Loucy (cell line): ENCODE measurements around the gene ANAPC4.

Experiments used
- H2AFZ ChIP-seq: fragments of 200-600 bp; sonication (generic); 2 replicates; pipeline ENCODE4 v1.6.0; 2016; ENCODE audit warnings: antibody characterized with exemption, mild to moderate bottlenecking, low read length, moderate library complexity
- H3F3A ChIP-seq: fragments of 200-600 bp; 2 replicates; pipeline ENCODE4 v1.6.0; 2016; ENCODE audit warnings: antibody characterized with exemption, low read depth, mild to moderate bottlenecking
- H3K27me3 ChIP-seq: fragments of 200-600 bp; sonication (generic); 2 replicates; pipeline ENCODE4 v1.6.1; 2014; ENCODE audit warnings: low read length, mild to moderate bottlenecking; ENCODE audit not compliant: insufficient read depth, poor library complexity, severe bottlenecking
- H3K36me3 ChIP-seq: fragments of 200-600 bp; sonication (generic); 2 replicates; pipeline ENCODE4 v1.6.1; 2016; ENCODE audit warnings: low read length; ENCODE audit not compliant: insufficient read depth
- H3K4me1 ChIP-seq: fragments of 200-600 bp; sonication (generic); 2 replicates; pipeline ENCODE4 v1.5.1; 2014; ENCODE audit warnings: low read length, mild to moderate bottlenecking; ENCODE audit not compliant: insufficient read depth, poor library complexity, severe bottlenecking
- H3K4me2 ChIP-seq: fragments of 200-600 bp; sonication (generic); 2 replicates; pipeline ENCODE4 v1.6.0; 2014; ENCODE audit warnings: antibody characterized with exemption, low read length, low read depth, mild to moderate bottlenecking; ENCODE audit not compliant: poor library complexity, severe bottlenecking
- H3K4me3 ChIP-seq: fragments of 200-600 bp; sonication (generic); 2 replicates; pipeline ENCODE4 v1.5.1; 2014; ENCODE audit warnings: low read length, mild to moderate bottlenecking, mixed read lengths; ENCODE audit not compliant: poor library complexity, severe bottlenecking
- H3K79me2 ChIP-seq: fragments of 200-600 bp; sonication (generic); 2 replicates; pipeline ENCODE4 v1.6.1; 2014; ENCODE audit warnings: low read length; ENCODE audit not compliant: insufficient read depth
- H3K9ac ChIP-seq: fragments of 200-600 bp; sonication (generic); 2 replicates; pipeline ENCODE4 v1.6.0; 2014; ENCODE audit warnings: mild to moderate bottlenecking, low read depth, low read length, moderate library complexity; ENCODE audit not compliant: poor library complexity, severe bottlenecking
- H3K9me2 ChIP-seq: fragments of 200-600 bp; sonication (generic); replicated peaks from 2 replicates; pipeline ENCODE4 v1.6.1; 2016; ENCODE audit warnings: low read depth, low read length, mixed read lengths
- H3K9me3 ChIP-seq: fragments of 200-600 bp; sonication (generic); 2 replicates; pipeline ENCODE4 v1.6.1; 2014; ENCODE audit warnings: mild to moderate bottlenecking, antibody characterized with exemption, low read length, low read depth; ENCODE audit not compliant: insufficient read depth
- H4K20me1 ChIP-seq: fragments of 200-600 bp; sonication (generic); 2 replicates; pipeline ENCODE4 v1.6.0; 2014; ENCODE audit warnings: antibody characterized with exemption, low read length, mild to moderate bottlenecking; ENCODE audit not compliant: insufficient read depth, poor library complexity, severe bottlenecking
- EZH2phosphoT487 ChIP-seq: fragments of 200-600 bp; IDR thresholded peaks from 2 replicates; pipeline ENCODE4 v1.6.1; 2018; ENCODE audit warnings: antibody characterized with exemption, mild to moderate bottlenecking, moderate library complexity, borderline replicate concordance
- TF ChIP-seq, protein P1 (sequence below): fragments of 200-600 bp; sonication (generic); conservative IDR thresholded peaks from 2 replicates; pipeline ENCODE4 v1.5.1; 2014; ENCODE audit warnings: mild to moderate bottlenecking, antibody characterized with exemption, low read length

ANAPC4 gene

DNA sequence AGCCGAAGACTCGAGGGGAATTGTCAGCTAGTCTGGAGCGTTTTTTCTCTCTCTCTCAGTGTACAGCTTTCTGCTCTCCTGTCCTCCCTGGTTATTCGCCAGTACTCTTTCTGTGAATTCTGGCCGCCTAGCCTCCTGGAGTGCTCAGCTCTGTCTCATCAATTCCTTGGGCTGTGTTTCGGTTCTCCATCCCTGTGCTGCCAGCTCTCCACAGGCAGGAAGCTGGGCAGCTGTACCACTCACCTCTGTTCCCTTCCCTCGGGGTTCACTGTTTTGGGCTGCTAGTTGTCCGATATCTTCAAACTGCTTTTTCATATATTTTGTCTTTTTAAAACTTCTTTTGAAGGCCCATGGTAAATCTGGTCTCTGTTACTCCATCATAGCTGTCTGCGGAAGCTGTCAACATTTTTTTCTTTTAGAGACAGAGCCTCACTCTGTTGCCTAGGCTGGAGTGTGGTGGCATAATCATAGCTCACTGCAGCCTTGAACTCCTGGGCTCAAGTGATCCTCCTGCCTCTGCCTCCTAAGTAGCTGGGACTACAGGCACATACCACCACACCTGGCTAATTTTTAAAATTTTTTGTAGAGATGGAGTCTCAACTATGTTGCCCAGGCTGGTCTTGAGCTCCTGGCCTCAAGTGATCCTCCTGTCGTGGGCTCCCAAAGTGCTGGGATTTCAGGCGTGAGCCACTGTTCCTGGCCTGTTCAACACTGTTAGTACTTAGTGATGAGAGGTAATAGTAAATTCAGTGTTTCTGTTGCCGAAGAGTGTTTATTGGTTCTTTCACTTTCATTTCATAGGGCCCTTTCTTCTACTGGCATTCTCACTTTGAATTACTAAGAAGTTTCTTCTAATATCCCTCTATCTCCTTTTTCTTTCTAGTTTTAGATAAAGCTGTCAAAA is 45.9 kb upstream of the ANAPC4 start:
- Histone ChIP-seq H3K9me2 (no peaks in the 10 kb centered on the region), H3K27me3 (no peaks in the 10 kb centered on the region), H3K4me2 (no peak overlapping the region), H3K79me2 (peaks cover 4% of the 10 kb centered on the region; the same call in 1 of the 2 replicates), H3K4me1 (no peaks in the 10 kb centered on the region), H3K9ac (no peak overlapping the region), H2AFZ (no peak overlapping the region), H3K36me3 (peaks cover 11% of the 10 kb centered on the region; the same call in 1 of the 2 replicates), H3K9me3 (no peaks in the 10 kb centered on the region), H3F3A (no peaks in the 10 kb centered on the region), H3K4me3 (no peak overlapping the region), H4K20me1 (peaks cover 3% of the 10 kb centered on the region)
- TF ChIP-seq, protein P1, sequence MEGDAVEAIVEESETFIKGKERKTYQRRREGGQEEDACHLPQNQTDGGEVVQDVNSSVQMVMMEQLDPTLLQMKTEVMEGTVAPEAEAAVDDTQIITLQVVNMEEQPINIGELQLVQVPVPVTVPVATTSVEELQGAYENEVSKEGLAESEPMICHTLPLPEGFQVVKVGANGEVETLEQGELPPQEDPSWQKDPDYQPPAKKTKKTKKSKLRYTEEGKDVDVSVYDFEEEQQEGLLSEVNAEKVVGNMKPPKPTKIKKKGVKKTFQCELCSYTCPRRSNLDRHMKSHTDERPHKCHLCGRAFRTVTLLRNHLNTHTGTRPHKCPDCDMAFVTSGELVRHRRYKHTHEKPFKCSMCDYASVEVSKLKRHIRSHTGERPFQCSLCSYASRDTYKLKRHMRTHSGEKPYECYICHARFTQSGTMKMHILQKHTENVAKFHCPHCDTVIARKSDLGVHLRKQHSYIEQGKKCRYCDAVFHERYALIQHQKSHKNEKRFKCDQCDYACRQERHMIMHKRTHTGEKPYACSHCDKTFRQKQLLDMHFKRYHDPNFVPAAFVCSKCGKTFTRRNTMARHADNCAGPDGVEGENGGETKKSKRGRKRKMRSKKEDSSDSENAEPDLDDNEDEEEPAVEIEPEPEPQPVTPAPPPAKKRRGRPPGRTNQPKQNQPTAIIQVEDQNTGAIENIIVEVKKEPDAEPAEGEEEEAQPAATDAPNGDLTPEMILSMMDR = no peak
- TF ChIP-seq EZH2phosphoT487 = no peak

DNA sequence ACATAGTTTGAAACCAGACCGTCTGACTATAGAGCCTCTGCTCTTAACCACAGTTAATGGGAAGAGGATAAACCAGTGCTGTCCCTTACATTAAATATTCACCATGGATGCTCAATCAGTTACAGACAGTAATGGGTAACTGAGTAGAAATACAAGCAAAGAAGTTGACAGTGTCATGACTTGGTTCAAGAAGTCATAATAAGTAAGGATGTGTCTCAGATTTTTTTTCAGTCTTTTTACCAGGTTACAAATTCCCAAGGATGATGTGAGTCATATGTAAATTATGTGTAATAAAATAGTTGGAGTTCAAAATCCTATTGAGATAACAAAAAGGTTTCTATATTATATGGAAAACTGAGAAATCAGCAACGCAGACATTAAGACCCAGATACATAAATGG is 33.4 kb upstream of the ANAPC4 start:
- Histone ChIP-seq H3K4me3 (no peak overlapping the region), H3K27me3 (no peaks in the 10 kb centered on the region), H3K79me2 (no peaks in the 10 kb centered on the region), H3K4me1 (no peaks in the 10 kb centered on the region), H3K9me3 (no peaks in the 10 kb centered on the region), H3F3A (no peaks in the 10 kb centered on the region), H3K9ac (no peak overlapping the region), H4K20me1 (no peaks in the 10 kb centered on the region), H3K4me2 (no peak overlapping the region), H3K9me2 (no peaks in the 10 kb centered on the region), H3K36me3 (peaks cover 19% of the 10 kb centered on the region), H2AFZ (no peak overlapping the region)
- TF ChIP-seq EZH2phosphoT487 = no peak
- TF ChIP-seq, protein P1 = no peak

DNA sequence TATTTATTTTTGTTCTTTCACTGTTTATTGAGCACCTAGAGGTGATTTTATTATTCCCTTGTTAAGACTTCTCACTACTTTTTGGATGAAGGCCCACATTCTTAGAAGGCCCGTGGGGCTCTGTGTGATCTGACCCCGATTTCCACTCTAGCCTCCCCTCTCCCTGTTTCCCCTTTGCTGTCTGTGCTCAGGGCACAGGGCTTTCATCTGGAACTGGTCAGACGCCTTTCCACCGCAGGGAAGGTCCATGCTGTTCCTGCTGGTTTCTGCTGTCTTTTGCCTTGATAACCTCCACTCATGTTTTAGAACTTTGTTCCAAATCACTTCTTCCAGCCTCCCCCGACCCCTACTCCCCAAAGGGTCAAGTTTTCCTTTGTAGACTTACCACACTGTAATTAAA is 31.3 kb upstream of the ANAPC4 start:
- peaks cover 4% of the 10 kb centered on the region; the same call in 1 of the 2 replicates for H3K36me3 ChIP-seq
- H3K9me3 ChIP-seq = no peaks in the 10 kb centered on the region
- TF ChIP-seq EZH2phosphoT487 = no peak
- TF ChIP-seq, protein P1 = no peak
- no peak overlapping the region for H3K4me2 ChIP-seq
- no peaks in the 10 kb centered on the region for H3K4me1 ChIP-seq
- no peak overlapping the region for H2AFZ ChIP-seq
- H3K9me2 ChIP-seq = no peaks in the 10 kb centered on the region
- H4K20me1 ChIP-seq = no peaks in the 10 kb centered on the region
- H3K9ac ChIP-seq = no peak overlapping the region
- no peaks in the 10 kb centered on the region for H3K27me3 ChIP-seq
- no peaks in the 10 kb centered on the region for H3F3A ChIP-seq
- no peak overlapping the region for H3K4me3 ChIP-seq
- no peaks in the 10 kb centered on the region for H3K79me2 ChIP-seq
